Ishikawa (cell line): Measurements from ENCODE around the gene NOS2.

ENCODE experiments used
- CEBPB ChIP-seq: IDR thresholded peaks from 2 replicates; pipeline ENCODE4 v1.6.1; 2012
- CREB1 ChIP-seq: IDR thresholded peaks from 2 replicates; pipeline ENCODE4 v1.6.1; 2012; ENCODE audit warnings: low read depth
- EGR1 ChIP-seq: IDR thresholded peaks from 2 replicates; pipeline ENCODE4 v1.6.1; 2012
- EP300 ChIP-seq: IDR thresholded peaks from 2 replicates; pipeline ENCODE4 v1.6.1; 2012; ENCODE audit warnings: borderline replicate concordance
- FOXM1 ChIP-seq: IDR thresholded peaks from 2 replicates; pipeline ENCODE4 v1.6.1; 2012; ENCODE audit warnings: low read depth, borderline replicate concordance
- NFIC ChIP-seq: IDR thresholded peaks from 2 replicates; pipeline ENCODE4 v1.6.1; 2012
- RAD21 ChIP-seq: IDR thresholded peaks from 2 replicates; pipeline ENCODE4 v1.6.1; 2012; ENCODE audit warnings: low read depth
- REST ChIP-seq: IDR thresholded peaks from 2 replicates; pipeline ENCODE4 v1.6.1; 2012; ENCODE audit warnings: low read depth, mild to moderate bottlenecking
- TAF1 ChIP-seq: IDR thresholded peaks from 2 replicates; pipeline ENCODE4 v1.6.1; 2012; ENCODE audit warnings: low read depth, mild to moderate bottlenecking
- TCF12 ChIP-seq: IDR thresholded peaks from 2 replicates; pipeline ENCODE4 v1.6.1; 2012; ENCODE audit warnings: low read depth
- TEAD4 ChIP-seq: IDR thresholded peaks from 2 replicates; pipeline ENCODE4 v1.6.1; 2012
- USF1 ChIP-seq: IDR thresholded peaks from 2 replicates; pipeline ENCODE4 v1.6.1; 2012
- YY1 ChIP-seq: IDR thresholded peaks from 2 replicates; pipeline ENCODE4 v1.6.1; 2012; ENCODE audit warnings: low read depth
- ZBTB7A ChIP-seq: IDR thresholded peaks from 2 replicates; pipeline ENCODE4 v1.6.1; 2012; ENCODE audit warnings: low read depth
- TF ChIP-seq, protein P1 (sequence below): IDR thresholded peaks from 2 replicates; pipeline ENCODE4 v1.6.1; 2012

NOS2 gene

GRCh38 chr17:27748360-27748825 lies 51.9 kb downstream of the NOS2 start:
- TF ChIP-seq CEBPB (no peak), FOXM1 (no peak), TEAD4 (no peak), ZBTB7A (no peak), TCF12 (no peak), USF1 (no peak), YY1 (no peak), RAD21 (no peak), CREB1 (no peak)

GRCh38 chr17:27747462-27748359 lies 52.6 kb downstream of the NOS2 start:
- peak; percentile 85 for TF ChIP-seq TEAD4
- TF ChIP-seq TCF12 = no peak

DNA sequence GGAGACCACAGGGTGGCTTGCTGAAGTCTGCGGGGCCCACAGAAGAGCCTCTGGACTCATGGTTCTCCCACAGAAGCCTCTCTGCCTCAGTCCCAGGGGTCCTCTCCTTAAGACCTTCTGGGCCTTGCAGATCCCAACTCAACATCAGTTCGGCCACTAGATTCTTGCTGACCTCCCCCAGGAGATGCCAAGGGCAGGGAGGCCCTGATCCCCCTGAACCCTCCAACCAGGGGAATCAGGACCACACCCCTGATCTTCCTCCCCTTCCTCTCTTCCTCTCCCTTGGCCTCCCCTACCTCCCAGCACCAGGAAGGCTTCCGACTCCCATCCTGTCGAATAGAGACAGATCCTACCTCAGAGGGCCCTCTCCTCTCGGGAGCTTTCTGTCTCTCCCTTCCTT lies 53.4 kb downstream of the NOS2 start:
- no peak for TF ChIP-seq TCF12
- no peak for TF ChIP-seq CEBPB
- no peak for TF ChIP-seq USF1
- no peak for TF ChIP-seq ZBTB7A
- no peak for TF ChIP-seq EGR1
- TF ChIP-seq REST = no peak
- no peak for TF ChIP-seq TAF1
- TF ChIP-seq CREB1 = no peak
- no peak for TF ChIP-seq YY1
- TF ChIP-seq TEAD4 = no peak
- TF ChIP-seq FOXM1 = no peak
- no peak for TF ChIP-seq EP300
- TF ChIP-seq RAD21 = no peak
- no peak for TF ChIP-seq NFIC
- TF ChIP-seq, protein P1, sequence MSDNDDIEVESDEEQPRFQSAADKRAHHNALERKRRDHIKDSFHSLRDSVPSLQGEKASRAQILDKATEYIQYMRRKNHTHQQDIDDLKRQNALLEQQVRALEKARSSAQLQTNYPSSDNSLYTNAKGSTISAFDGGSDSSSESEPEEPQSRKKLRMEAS = no peak

- no peak for TF ChIP-seq TEAD4
- TF ChIP-seq TAF1 = no peak
- TF ChIP-seq USF1 = no peak
- TF ChIP-seq ZBTB7A = no peak
- TF ChIP-seq TCF12 = no peak
- TF ChIP-seq NFIC = no peak
- TF ChIP-seq CEBPB = no peak
- TF ChIP-seq RAD21 = no peak
- no peak for TF ChIP-seq FOXM1
- TF ChIP-seq, protein P1 = no peak
- TF ChIP-seq EP300 = no peak
- TF ChIP-seq REST = no peak
- no peak for TF ChIP-seq YY1
- no peak for TF ChIP-seq EGR1
- no peak for TF ChIP-seq CREB1
These were observed 56.9 kb downstream of the NOS2 start for GRCh38 chr17:27743281-27743885.

GRCh38 chr17:27741971-27742575 lies 58.3 kb downstream of the NOS2 start:
- TF ChIP-seq CEBPB (no peak), TEAD4 (no peak), RAD21 (no peak), EGR1 (no peak), CREB1 (no peak), ZBTB7A (no peak), NFIC (no peak), FOXM1 (no peak), EP300 (no peak), REST (no peak), TAF1 (no peak), USF1 (no peak)
- TF ChIP-seq, protein P1 = no peak
